ENCODE results near the gene CERS6.
A peak's percentile ranks its signal among the peaks of the same experiment; 100 is the strongest.

The CERS6 gene

DNA sequence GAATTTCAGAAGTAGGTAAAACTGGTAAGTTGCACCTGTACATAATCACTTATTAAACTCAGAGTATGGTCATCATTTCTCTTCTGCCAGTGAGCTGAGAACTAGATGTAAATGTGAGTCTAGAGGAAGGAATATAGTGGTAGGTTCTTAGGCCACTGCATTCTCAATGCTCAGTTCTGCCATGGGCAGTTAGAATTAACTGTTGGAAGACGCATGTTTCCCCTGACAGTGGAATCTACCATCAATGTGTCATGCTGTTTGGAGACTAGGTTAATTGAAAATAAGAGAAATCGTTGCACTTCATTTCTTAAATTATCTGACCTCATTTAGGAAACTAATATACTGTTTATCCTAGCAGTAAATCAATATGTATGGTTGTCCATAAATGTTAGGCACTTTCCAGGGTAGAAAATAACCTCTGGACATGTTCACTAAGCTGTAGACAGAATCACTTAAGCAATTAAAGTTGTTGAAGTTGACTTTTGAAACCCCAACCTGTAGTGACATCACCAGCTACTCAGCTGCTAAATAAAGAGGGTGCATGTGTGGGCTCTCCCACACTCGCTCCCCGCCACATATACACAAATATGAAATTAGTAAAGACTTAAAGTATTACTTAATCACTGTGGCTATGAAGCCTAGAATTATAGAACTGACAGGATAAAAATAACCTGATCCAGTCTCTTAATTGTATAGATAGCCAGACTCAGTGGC, 254.8 kb downstream of the CERS6 start:
- DNase-seq: no peak

DNA sequence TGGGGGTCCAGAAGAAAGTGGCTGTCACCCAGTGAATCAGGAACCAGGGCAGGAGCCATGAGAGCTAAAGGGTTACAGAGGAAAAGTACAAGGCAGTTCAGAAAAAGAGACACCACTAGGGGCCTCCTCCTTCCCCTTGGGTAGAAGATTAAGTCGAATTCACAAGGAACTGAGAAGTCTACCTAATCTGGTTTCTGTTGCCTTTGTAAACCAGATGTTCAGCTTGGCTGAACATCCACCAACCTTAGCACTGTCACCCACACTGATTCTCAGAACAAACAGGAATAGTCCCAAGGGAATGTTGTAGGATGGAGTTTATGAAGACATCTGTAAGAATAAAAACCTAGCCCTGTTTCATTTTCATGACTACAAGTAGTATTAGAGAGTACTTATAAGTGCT, 256.0 kb downstream of the CERS6 start:
- no peak for DNase-seq

DNA sequence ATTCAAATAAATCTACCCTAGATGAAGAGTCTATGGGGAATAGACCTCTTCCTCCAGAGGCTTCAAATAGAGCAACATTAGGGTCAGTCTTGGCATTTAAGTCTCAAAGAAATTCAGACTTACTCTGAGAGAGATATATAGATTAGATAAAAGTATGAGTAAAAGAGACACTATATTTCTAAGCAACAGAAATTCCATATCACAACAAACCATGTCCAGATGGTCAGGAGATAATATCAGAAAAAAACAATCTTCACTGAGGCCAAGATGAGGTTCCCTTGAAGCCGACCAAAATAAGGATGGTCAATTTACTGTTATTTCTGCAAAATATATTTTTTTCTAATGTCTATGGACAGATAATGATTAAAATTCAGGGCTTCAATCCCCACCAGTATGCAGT, 257.3 kb downstream of the CERS6 start:
- DNase-seq: no peak

DNA sequence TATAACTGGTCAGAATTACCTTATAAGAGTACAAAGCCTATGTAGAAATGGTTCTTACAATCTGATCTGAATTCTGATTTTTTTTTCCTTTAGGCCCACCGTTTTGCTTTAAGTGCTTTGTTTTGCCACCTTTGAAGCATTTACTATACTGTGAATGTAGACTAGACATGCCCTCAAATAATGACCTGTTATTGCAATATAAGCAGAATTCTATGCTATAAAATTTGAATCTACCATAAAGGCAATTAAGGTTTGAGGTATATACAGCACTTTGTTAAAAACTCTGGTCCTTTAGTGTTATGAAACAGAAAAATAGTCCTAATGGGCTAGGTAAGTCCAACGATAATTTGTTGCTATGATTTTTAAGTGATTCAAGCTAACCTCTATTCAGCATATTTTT, 259.8 kb downstream of the CERS6 start:
- DNase-seq: no peak

DNA sequence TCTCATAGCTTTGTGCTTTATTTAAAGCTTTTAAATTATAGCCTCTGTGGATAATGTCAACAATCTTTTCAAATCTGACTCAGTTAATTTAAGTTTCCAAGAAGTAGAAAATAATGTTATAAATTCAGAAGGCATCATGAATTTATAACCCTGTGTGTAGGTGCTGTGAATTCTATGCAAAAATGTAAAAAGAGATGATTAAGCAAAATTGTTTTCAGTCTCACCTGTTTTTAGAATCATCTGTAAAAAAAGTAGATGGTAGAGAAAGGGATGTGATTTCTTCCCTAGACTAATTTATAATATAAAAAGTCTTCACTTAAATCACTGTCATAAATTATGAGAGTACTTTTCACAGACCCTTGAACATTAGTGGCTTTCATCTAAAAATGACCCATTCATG, 260.8 kb downstream of the CERS6 start:
- DNase-seq: no peak

DNA sequence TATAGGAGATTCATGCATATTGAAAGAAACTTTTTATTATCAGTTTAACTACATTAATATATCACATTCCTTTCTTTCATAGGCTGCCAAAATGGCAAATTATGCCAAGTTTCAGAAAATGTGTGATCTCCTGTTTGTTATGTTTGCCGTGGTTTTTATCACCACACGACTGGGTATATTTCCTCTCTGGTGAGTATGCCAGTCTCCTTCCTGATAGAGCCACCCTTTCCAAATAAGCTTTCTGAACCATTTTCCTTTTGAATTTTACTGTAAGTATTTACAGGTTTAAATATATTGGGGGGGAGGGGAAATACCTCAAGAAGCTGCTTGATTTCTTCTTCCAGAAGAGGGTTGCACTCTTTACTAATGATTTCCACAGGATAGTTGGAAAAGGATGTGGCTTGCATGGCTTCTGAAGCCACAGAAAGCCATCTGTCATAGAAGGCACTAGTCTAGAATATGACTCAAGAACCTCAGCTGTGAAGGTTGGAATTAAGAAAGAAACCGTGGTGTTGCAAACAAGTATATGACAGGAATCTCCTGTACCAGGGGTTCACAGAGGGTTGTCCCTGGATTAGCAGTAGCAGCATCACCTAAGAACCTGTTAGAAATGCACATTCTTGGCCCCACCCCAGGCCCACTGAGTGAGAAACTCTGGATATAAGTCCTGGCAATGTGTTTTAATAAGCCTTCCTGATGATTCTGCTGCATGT, 261.9 kb downstream of the CERS6 start:
- peak in 1 of 2 donors; percentile 25 for DNase-seq

DNA sequence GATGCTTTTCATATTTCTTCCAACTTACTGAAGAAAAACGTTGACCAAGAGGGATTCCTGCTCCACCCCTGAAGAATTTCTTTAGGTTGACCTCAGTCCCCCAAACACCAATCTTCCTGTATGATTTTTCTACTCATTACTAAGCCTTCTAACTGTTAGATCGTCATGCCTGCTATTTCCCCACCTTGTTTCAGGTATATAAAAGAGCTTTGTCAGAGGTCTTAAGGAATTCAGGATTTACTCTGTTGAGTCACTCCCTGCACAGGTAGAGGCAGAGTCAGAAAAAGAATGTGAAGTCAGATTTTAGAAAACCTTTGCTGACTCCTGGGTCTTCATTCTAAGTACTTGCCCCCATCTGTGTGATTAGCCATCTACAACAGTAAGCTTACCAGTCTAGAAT, 262.6 kb downstream of the CERS6 start:
- no peak for DNase-seq

DNA sequence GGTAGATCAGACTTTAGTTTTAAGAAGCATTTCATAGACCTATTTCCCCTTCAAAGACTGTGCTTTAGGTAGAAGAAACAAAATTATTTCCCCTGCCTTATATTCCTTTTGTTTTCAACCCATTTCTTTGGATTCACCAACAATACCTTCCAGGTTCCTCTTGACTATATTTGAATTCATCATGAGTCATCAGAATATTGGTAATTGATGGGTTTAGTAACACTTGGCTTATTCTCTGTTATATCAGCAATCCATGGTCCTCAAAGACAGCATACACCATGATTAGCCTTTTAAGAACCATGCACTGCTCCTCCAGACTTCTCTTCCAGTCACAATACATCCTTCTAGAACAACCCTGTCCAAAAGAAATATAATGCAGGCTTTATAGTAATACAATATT, 263.4 kb downstream of the CERS6 start:
- no peak for DNase-seq

DNA sequence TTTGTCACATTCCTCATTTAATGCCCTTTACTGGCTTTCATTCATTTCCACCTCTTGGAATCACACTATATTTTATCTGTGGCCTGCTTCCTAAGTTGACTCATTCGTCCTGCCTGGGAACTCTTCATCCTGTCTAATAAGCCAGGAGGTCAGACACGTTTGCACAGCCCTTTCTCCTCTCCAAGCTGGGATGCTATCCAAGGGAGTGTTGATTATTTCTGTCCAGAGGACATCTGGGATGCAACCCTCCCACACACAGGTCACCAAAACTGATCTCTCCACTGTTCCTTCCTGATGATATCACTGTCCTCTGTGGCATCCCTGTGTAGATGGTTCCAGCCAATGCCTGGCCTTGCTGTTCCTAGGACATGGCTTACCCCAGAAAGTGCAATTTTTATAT, 266.5 kb downstream of the CERS6 start:
- no peak for DNase-seq

DNA sequence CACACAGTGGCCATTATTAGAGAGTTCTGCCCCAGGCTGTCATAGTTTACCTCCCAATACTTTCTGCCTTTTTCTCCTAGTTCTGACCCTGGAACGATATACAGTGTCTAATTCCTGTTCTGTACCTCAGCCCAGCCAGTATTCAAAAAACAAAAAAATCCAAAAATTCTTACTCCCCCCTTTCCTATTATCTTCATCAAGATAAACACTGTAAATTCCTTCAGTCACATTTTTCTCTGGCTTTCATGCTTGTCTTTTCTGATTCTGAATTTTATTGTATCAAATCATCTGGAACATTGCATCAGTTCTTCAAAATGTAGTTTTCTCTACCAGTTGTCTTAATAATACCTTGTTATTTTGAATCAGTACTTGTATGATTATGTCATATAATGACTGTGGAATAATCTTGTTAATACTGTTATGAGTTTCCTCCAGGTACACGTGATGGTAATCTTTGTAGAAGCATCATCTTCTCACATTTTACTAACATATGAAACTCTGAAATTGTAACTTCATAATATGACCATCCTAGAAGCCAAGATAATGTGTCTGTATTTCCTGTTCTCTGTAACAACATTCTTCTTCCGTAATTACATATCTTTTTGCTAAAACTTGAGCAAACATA, 267.3 kb downstream of the CERS6 start:
- DNase-seq: no peak

DNA sequence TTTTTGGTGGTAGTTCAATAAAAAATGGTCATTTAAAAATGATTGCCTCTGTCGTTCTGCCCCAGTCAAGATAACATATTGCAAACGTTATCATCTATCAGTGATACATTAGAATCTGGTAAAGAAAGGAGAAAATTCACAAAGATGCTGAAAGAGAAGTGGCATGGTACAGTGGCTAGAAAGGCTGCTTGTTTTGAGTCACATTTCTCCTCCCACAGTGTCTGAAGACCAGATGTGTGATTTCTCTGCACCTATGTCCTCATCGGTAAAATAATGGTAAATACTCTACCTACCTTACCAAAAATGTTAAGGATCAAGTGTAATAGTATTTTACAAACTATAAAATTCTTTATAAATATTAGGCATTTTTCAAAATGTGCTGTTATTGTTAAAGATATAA, 270.3 kb downstream of the CERS6 start:
- DNase-seq: no peak

DNA sequence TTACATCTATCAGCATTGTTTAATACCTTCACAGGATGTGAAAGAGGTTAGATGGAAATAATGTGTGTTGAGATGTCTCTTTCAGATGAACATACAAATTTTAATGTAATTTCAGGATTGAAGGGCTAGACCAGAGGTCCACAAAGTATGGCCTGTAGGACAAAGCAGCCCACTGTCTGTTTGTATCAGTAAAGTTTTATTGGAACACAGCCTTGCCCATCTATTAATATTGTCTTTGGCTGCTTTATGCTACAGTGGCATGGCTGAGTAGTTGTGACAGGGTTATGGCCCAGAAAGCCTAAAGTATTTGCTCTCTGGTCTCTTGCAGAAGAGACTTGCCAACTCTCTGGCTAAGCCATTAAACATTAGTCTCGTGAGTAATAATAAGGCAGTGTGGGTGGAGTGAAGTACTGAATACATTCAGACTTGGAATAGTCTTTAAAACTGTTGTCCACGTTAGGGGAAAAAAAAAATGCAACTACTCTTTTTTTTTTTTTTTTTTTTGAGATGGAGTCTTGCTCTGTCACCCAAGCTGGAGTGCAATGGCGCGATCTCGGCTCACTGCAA, 271.9 kb downstream of the CERS6 start:
- no peak for DNase-seq

DNA sequence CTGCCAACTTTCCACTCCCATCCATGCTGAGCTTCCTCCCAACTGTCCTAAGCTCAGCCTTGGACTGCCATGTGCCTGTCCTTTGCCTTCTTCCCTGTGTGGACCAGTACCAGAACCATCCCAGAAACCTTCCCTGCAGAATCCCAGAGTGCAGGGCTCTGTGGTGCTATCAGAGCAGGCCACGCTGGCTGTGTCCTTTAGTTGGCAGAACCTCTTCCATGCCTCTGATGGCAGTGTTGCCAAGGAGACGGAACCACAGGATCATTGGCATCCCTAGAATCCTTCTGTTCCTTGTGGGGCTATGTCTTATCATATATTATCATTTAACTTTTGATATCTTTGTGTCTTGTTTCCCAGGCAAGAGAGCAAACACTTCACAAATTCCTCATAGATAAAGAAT, 273.4 kb downstream of the CERS6 start:
- no peak for DNase-seq

DNA sequence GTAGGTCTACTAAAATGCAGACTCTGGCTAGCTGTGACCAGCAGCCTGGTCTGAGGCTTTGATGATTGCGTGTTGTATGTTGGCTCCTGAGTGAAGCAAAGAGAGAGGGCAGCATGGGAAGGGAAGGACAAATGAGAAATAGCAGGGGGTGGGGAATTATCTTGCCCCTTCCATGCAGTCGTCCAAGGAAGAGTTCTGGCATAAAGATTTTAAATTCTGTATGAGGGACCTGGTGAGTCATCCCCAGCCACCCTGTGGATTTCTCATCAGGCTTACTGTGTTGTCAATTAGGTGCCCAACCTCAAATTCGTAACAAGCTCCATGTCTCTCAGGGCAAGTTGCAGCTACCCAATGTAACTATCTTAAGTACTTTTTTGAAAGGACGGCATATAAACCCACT, 274.3 kb downstream of the CERS6 start:
- no peak for DNase-seq

DNA sequence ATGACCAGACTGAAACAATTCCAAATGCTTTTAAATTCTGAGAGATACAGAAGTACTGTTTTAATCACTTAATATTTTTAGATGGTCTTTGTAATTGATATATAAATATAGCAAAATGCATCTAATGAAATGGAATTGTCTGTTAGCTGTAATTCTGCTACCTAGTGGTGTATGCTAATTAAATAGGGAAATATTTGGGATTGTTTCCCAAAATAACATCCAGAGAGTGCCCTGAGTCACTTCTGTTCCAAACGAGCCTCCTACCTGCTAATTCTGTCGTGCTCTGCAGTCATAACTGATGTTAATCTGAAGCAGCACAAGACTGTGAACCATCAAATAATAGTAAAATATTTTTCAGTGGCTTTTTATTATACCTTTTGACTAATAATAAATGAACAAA, 274.9 kb downstream of the CERS6 start:
- DNase-seq: no peak

DNA sequence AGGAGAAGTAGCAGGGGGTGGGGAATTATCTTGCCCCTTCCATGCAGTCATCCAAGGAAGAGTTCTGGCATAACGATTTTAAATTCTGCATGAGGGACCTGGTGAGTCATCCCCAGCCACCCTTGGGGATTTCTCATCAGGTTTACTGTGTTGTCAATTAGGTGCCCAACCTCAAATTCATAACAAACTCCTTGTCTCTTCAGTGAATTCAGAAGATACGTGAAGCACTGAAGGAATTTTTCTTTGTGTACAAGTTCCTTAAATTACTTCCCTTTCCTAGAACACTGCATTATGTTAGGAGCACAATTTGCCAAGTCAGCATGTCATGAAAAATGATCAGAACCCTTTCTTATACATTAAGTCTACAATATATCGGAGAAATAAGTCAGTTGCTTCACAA, 275.5 kb downstream of the CERS6 start:
- DNase-seq: no peak

DNA sequence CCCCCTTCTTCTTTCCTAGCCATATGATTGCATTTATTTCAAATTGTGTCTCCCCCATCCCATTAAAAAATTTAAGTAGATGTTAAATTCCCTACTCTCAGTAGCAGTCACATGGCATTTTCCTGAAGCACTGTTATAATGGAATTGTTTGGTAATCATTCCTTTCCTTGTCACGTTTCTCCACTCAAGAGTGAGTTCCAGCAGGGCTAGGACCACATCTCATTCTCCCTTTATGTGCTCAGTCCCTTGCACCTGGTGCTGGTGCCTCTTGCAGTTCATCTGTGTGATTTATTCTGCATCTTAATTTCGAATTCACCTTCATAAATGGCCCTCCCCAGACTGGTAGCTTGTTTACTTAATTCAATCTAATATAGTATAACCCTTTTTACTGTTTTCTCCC, 276.0 kb downstream of the CERS6 start:
- DNase-seq: no peak

DNA sequence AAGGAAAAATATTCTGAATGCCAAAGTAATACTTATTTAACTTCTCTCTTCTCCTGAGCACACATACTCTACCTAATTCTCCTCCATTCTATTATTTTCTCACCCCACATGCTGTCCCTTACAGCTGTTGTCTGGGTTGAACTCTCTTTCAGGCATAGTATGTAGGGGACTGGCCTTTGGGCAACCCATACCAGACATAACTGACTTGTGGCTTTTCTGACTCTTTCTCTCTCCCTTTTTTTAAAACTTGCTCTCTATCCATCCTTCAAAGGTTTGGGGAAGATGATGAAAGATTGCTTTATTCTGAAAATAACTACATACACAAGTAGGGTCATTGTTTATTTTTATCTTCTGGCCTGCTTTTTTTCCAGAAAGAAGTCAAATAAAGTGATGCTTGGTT, 276.4 kb downstream of the CERS6 start:
- no peak for DNase-seq

DNA sequence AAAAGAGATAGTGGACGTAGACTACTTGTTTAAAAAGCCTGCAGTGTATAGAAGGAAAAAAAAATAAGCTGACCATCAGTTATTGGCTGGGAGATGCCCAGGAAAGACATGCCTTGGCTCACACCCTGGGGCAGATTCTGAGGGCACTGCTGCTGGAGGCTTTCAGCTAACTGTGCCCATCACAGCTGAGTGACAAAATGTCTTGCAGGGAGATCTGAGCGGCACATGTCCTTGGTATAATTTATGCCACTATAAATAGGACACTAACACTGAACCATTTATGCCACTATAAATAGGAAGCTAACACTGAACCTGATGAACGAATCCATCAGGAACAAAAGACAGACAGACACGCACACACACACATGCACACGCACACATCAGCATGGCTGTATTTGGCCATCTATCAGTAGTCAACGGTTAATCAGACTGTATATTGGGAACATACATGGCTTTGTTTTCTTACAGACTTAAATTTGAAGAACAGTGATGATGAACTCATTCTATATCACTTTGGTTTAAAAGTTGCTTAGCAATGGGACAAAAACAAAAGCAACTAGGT, 278.2 kb downstream of the CERS6 start:
- DNase-seq: no peak

DNA sequence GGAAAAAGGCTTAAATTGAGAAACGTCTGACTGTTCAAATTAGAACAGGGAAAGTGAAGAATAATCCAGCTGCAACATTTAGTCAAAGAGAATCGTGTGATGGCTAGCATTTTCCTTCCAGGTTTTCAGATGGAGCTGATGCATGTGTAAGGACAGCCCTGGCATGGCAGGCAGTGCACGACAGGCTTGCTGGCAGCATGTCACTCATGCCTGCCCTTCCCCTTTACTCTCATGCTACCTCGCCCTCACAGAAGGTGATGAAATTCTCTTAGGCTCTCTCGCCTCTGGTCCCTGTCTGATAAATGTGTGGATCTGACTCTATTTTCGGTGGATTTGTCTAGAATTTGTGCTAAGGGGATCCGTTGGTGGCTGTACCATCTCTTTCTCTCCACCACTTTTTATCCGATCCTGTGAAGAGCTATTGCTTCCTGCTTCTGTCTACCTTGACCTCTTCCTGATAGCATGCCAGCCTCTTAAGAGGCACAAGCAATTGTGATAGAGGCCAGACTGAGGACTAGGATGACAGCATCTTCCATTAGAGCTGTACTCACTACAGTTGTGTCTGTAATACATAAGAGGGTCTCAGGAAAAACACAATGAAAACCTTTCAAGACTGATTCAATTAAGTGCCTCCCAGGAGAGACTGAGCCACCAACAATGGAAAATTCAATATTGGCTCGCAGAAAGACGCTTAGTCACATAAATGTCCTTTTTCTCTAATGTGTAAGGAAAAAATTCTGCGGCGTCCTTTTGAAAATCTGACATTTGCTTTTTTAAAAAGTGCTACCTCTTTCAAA, 280.8 kb downstream of the CERS6 start:
- DNase-seq: no peak

DNA sequence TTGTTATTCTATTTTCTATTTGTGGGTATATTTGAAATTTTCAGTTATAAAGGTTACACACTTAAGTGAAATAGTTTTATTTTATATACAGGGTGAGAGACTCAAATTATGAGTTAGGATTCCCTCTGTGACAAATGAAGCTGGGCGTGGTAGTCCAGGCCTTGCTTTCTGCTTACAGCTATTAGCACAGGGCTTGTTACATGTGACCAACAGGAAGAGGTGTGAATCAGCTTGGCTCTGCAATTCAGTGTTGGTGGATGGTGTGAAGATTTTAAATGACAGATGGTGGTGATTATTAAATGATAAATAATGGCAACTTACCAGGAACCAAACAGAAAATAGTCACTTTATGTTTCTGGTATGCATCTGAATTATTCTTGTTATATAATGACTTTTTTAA, 282.0 kb downstream of the CERS6 start:
- DNase-seq: no peak

DNA sequence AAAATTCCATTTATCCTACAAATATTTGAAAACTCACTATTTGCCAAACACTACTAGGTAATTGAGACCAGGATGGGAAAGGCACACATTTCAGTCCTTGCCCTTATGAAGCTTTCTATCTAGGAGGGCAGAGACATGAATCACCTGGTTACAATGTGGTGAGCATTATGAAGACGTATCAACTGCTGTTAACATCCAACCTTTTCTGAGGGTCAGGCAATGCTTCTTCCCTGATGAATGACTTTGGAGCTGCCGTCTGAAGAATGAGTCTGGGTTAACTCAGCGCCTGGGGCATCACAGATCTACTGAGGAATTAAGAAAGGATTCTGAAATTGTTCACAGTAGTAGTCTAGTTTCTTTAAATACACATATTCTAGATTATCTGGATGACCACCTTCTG, 284.3 kb downstream of the CERS6 start:
- DNase-seq: no peak

DNA sequence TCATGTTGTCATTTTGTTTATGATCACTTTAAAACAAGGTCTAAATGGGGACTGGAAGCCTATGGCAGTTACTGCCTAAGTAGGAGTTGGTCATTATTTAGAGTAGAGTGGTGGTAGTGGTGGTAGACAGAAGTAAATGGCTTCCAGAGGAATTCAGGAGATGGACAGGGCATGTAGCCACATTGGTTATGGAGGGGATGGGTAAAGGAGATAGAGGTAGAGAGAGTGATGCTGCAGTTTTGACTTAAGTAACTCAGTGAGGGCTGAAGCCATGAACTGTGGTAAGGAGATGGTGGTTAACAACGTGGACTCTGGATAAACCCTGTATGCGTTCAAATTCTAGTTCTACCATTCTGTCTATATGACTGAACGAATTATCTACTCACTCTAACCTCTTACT, 284.7 kb downstream of the CERS6 start:
- no peak for DNase-seq

All from bone marrow (tissue), 2 donors.